ENCODE results near the gene ROGDI.

DNA sequence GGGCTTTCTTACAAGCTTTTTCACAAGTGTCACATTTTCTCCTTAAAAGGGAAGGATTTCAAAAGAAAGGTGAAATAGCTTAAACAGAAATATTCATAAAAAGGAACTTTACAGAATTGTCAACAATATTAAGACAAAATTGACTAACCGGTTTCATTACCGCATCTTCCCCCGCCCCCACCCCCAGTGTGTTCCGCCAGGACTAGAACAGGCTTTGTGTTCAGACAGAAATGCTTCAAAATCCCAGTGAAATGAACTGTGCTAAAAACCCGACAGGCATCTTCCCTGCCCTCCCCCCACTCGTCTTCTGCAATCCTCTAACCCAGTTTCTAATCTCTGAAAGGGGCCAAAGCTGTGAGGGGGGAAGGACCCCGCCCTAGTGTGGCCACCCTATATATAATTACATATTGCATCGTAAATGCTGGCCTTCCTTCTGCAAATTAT is 990 bp upstream of the ROGDI start:
- TF ChIP-seq GATA3 (IDR thresholded peaks at IDR 0.05; ENCODE audit: low read depth, low read length) (no peak), GATA2 (IDR thresholded peaks at IDR 0.05; ENCODE audit: low read depth, low read length) (no peak)
